Measurements from ENCODE around the gene ACSS2.

The ACSS2 gene

DNA sequence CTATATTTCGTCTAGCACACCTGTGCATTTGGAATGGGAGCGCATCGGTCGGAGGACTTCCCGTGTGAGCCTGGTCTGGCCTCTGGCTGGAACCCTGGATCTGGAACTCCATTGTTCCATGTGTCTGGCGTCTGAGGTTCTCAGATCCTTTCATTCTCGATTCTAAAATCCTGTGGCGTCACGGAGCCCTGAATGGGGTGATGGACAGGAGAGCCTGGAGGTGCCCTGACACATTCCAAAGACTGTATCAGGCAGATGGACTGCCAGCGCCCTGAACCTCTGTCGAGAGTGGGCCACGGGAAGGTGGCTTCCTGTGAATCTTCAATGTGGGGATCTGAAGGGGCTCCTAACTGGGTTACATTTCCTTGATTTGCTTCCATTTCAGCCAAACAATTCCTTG, 99.9 kb downstream of the ACSS2 start:
- H3K9ac ChIP-seq, result no peak overlapping the region
- H3K4me1 ChIP-seq (ENCODE audit: low read depth, poor library complexity, severe bottlenecking), result no peaks in the 10 kb centered on the region
- H3K27me3 ChIP-seq (ENCODE audit: insufficient read depth, low read depth), result no peaks in the 10 kb centered on the region
- TF ChIP-seq CTCF (conservative IDR thresholded peaks at IDR 0.05; ENCODE audit: low read depth, low read length), result no peak
- no peaks in the 10 kb centered on the region for H3K36me3 ChIP-seq (ENCODE audit: insufficient read depth)
- no peak overlapping the region for H3K4me3 ChIP-seq (IDR thresholded peaks at IDR 0.05; ENCODE audit: insufficient read depth, low read depth, low read length)
- H2AFZ ChIP-seq (ENCODE audit: low read depth), result no peak overlapping the region
- H4K20me1 ChIP-seq (ENCODE audit: insufficient read depth), result no peaks in the 10 kb centered on the region
- H3K79me2 ChIP-seq (ENCODE audit: insufficient read depth, low read depth), result no peaks in the 10 kb centered on the region
- no peak overlapping the region for H3K4me2 ChIP-seq
- H3K27ac ChIP-seq, result no peak overlapping the region

All from KMS-11 (cell line).